GM23248 (cell line): ENCODE data around the gene SCP2. TPM values are rescaled to one million over a fixed set of nuclear protein-coding genes. Genes with fewer than 3 reads are reported as not detected.

Experiments used
- DNase-seq: peaks from one replicate; pipeline ENCODE4 v3.0.0-alpha.2; 2015
- H2AFZ ChIP-seq: fragments of 200-600 bp; sonication (generic); 2 replicates; pipeline ENCODE4 v1.6.1; 2016; ENCODE audit warnings: antibody characterized with exemption
- H3F3A ChIP-seq: fragments of 200-600 bp; sonication (generic); 2 replicates; pipeline ENCODE4 v1.6.1; 2016; ENCODE audit warnings: mild to moderate bottlenecking, antibody characterized with exemption, mixed run types; ENCODE audit not compliant: insufficient read depth
- H3K27ac ChIP-seq: fragments of 200-600 bp; sonication (generic); 2 replicates; pipeline ENCODE4 v1.5.1; 2016; ENCODE audit warnings: mild to moderate bottlenecking
- H3K27me3 ChIP-seq: fragments of 200-600 bp; sonication (generic); replicated peaks from 2 replicates; pipeline ENCODE4 v1.6.1; 2016; ENCODE audit warnings: mild to moderate bottlenecking; ENCODE audit not compliant: insufficient read depth
- H3K36me3 ChIP-seq: fragments of 200-600 bp; sonication (generic); 2 replicates; pipeline ENCODE4 v1.6.1; 2016; ENCODE audit warnings: low read depth, mild to moderate bottlenecking
- H3K4me1 ChIP-seq: fragments of 200-600 bp; sonication (generic); 2 replicates; pipeline ENCODE4 v1.6.1; 2016; ENCODE audit warnings: mild to moderate bottlenecking; ENCODE audit not compliant: insufficient read depth
- H3K4me2 ChIP-seq: fragments of 200-600 bp; sonication (generic); one replicate; pipeline ENCODE4 v1.6.1; 2016; ENCODE audit warnings: mild to moderate bottlenecking; ENCODE audit not compliant: unreplicated experiment
- H3K4me3 ChIP-seq: fragments of 200-600 bp; sonication (generic); 2 replicates; pipeline ENCODE4 v1.5.1; 2016; ENCODE audit warnings: mild to moderate bottlenecking
- H3K79me2 ChIP-seq: fragments of 200-600 bp; sonication (generic); 2 replicates; pipeline ENCODE4 v1.6.1; 2016; ENCODE audit warnings: mild to moderate bottlenecking; ENCODE audit not compliant: insufficient read depth
- H3K9ac ChIP-seq: fragments of 200-600 bp; sonication (generic); 2 replicates; pipeline ENCODE4 v1.6.1; 2016; ENCODE audit warnings: mild to moderate bottlenecking
- H3K9me2 ChIP-seq: fragments of 200-600 bp; sonication (generic); 2 replicates; pipeline ENCODE4 v1.6.1; 2016; ENCODE audit warnings: mixed run types, mild to moderate bottlenecking, moderate library complexity; ENCODE audit not compliant: insufficient read depth
- H3K9me3 ChIP-seq: fragments of 200-600 bp; sonication (generic); one replicate; pipeline ENCODE4 v1.6.1; 2017; ENCODE audit warnings: low read depth
- H4K20me1 ChIP-seq: fragments of 200-600 bp; sonication (generic); 2 replicates; pipeline ENCODE4 v1.6.0; 2016; ENCODE audit not compliant: insufficient read depth
- EZH2 ChIP-seq: fragments of 200-600 bp; sonication (generic); IDR thresholded peaks from 2 replicates; pipeline ENCODE4 v1.6.1; 2018; ENCODE audit warnings: antibody characterized with exemption, mild to moderate bottlenecking; ENCODE audit not compliant: insufficient read depth, poor library complexity, severe bottlenecking
- EZH2phosphoT487 ChIP-seq: fragments of 200-600 bp; sonication (generic); IDR thresholded peaks from 2 replicates; pipeline ENCODE4 v1.6.1; 2018; ENCODE audit warnings: antibody characterized with exemption, moderate library complexity, mild to moderate bottlenecking, low read depth; ENCODE audit not compliant: insufficient read depth
- WGBS, 2 experiments: methylation state at CpG; one replicate each; pipeline ENCODE4 v1.1.6; 2015 to 2017; ENCODE audit warnings: low lambda C conversion rate in 2 of 2, low coverage in 1 of 2; ENCODE audit errors: missing lambda C conversion rate in 2 of 2; 5-methylcytosine and 5-hydroxymethylcytosine counted together
- in situ Hi-C: fragments of 300-500 bp; cut with MboI; formaldehyde crosslinking; loops from 2 replicates; pipeline ENCODE4 v1.15.0; 2020
- polyA plus RNA-seq: library from polyadenylated mRNA; unstranded; fragments of >200 nt; fragmentation: Nextera tagmentation; extraction: Ambion mirVana; gene quantifications from 2 replicates; pipeline ENCODE4 v1.2.1, GENCODE V29; 2016
- total RNA-seq: library from RNA; depleted of rRNA; stranded (reverse); fragments of >200 nt; shearing (Covaris generic); gene quantifications from 2 replicates; pipeline ENCODE4 v1.2.3, GENCODE V29; 2014

SCP2 gene
- total and polyA plus RNA-seq, 2 experiments from 2014 or later: 209 to 257 TPM

DNA sequence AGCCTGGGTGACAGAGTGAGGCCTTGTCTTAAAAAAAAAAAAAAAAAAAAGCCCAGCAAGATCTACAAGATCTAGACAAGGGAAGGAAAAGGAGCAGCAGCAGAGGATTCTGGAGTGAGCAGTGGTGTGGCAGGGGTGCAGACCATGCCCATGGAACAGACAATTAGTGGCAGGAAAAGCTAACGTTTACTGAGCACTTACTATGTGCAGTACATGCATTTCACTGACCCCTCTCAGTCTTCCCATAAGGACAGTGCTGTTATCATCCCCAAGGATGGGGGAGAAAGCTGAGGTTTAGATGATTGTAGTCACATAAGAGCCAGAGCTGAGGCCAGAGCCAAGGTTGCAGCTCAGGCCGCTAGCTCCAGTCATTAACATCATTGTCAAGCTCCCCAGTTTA is 140.8 kb downstream of the SCP2 start:
- 63 to 84% methylated on average over 2 of the region's 2 CpGs for WGBS, 2 experiments
- H3K9me2 ChIP-seq: no peaks in the 10 kb centered on the region

DNA sequence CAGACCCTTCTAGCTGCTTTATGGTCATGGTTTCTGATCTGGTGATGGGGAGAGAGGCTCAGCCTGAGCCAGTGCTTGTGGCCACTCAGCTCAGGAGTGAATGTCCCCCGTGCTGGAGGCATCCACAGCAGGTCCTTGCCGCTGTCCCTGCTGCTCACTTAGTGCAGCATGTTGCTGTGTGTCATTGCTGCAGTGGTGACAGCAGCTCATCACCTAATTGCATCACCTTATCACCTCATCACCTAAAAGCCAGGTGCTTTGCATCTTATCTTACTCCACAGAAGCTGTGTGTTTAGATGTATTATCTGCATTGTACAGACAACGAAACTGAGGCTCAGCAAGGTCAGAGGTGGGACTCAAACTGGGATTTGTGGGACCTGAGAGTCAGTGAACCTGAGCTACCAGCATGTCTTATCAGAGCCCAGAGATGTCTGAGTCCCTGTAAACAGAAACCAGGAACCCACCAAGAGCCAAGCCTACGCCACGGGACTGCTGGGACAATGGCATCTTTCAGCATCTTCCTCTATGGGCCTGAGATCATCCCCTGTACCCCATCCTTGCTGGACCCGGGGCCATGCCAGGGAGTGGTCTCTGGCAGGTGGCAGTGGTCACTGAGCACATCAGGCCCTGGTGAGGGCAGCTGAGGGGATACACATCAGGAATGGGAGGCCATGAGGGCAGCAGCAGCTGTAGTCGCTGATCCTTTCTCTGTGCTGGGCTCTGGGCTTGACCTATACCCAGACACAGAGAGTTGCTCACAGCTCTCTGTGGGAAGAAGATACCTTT is 141.4 kb downstream of the SCP2 start:
- no peak overlapping the region for H3K4me3 ChIP-seq
- DNase-seq: no peak
- H2AFZ ChIP-seq: no peak overlapping the region
- no peaks in the 10 kb centered on the region for H3K4me1 ChIP-seq
- H3K9me2 ChIP-seq: no peaks in the 10 kb centered on the region
- H4K20me1 ChIP-seq: no peaks in the 10 kb centered on the region
- no peaks in the 10 kb centered on the region for H3K79me2 ChIP-seq
- H3K9me3 ChIP-seq: no peaks in the 10 kb centered on the region
- WGBS, 2 experiments: 91 to 97% methylated on average over 7 of the region's 7 CpGs
- no peak overlapping the region for H3K4me2 ChIP-seq
- no peaks in the 10 kb centered on the region for H3K36me3 ChIP-seq
- in situ Hi-C loops: no loop called here
- TF ChIP-seq EZH2phosphoT487 (no peak), EZH2 (no peak)
- H3K9ac ChIP-seq: no peak overlapping the region
- H3K27ac ChIP-seq: no peak overlapping the region
- no peaks in the 10 kb centered on the region for H3K27me3 ChIP-seq
- no peaks in the 10 kb centered on the region for H3F3A ChIP-seq

More for the DNA sequence above, 140.8 kb downstream of the SCP2 start:
- H4K20me1 ChIP-seq: no peaks in the 10 kb centered on the region
- H3K9ac ChIP-seq: no peak overlapping the region
- no peak for DNase-seq
- no peak overlapping the region for H2AFZ ChIP-seq
- H3K4me3 ChIP-seq: no peak overlapping the region
- no peak overlapping the region for H3K4me2 ChIP-seq
- in situ Hi-C loops: no loop called here
- H3K4me1 ChIP-seq: no peaks in the 10 kb centered on the region
- H3K27me3 ChIP-seq: no peaks in the 10 kb centered on the region
- no peaks in the 10 kb centered on the region for H3K9me3 ChIP-seq
- no peaks in the 10 kb centered on the region for H3K79me2 ChIP-seq
- TF ChIP-seq EZH2 (no peak), EZH2phosphoT487 (no peak)
- no peak overlapping the region for H3K27ac ChIP-seq
- no peaks in the 10 kb centered on the region for H3F3A ChIP-seq
- no peaks in the 10 kb centered on the region for H3K36me3 ChIP-seq

DNA sequence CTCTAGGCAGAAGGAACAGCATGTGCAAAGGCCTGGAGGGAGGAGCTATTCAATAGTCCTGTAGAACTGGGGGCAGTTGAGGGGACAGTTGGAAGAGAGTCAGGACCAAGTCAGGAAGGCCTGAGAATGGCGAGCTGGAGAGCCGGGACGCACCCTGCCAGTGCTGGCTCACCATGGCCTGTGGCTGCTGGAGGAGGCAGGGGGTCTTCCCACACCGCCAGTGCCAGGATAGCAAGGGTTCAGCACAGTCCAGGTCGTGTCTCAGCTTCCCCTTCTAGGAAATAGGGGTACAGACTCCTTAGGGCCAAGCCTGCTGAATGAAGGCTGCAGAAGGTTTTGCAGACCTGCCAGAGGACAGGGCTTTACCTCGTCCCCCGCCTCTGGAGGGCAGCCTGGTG is 142.2 kb downstream of the SCP2 start:
- TF ChIP-seq EZH2 (no peak), EZH2phosphoT487 (no peak)
- H2AFZ ChIP-seq: no peak overlapping the region
- H3K4me3 ChIP-seq: no peak overlapping the region
- H3K4me1 ChIP-seq: no peaks in the 10 kb centered on the region
- no peaks in the 10 kb centered on the region for H4K20me1 ChIP-seq
- H3K36me3 ChIP-seq: no peaks in the 10 kb centered on the region
- H3F3A ChIP-seq: no peaks in the 10 kb centered on the region
- no peak overlapping the region for H3K27ac ChIP-seq
- H3K27me3 ChIP-seq: no peaks in the 10 kb centered on the region
- no peak overlapping the region for H3K9ac ChIP-seq
- H3K79me2 ChIP-seq: no peaks in the 10 kb centered on the region
- H3K9me2 ChIP-seq: no peaks in the 10 kb centered on the region
- DNase-seq: no peak
- H3K4me2 ChIP-seq: no peak overlapping the region
- in situ Hi-C loops: no loop called here
- WGBS, 2 experiments: 90 to 93% methylated on average over 7 of the region's 7 CpGs
- no peaks in the 10 kb centered on the region for H3K9me3 ChIP-seq

DNA sequence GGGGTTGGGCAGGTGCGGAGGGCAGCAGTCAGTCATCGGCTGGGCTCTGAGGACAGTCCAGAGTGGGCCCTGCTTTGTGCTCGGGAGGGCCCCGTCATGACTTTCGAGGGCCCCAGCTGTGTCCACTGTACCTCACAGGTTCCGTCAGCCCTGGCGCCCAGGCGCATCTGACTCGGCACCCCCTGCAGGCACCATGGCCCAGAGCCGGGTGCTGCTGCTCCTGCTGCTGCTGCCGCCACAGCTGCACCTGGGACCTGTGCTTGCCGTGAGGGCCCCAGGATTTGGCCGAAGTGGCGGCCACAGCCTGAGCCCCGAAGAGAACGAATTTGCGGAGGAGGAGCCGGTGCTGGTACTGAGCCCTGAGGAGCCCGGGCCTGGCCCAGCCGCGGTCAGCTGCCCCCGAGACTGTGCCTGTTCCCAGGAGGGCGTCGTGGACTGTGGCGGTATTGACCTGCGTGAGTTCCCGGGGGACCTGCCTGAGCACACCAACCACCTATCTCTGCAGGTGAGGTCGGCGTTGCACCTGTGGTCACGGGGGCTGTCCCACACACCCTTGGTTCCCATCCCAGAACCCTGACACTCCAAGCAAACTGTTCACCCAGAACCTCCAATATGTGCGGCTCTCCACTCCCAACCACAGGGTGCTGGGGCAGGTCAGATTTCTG is 142.7 kb downstream of the SCP2 start:
- no peaks in the 10 kb centered on the region for H4K20me1 ChIP-seq
- no peaks in the 10 kb centered on the region for H3K4me1 ChIP-seq
- in situ Hi-C loops: no loop called here
- no peaks in the 10 kb centered on the region for H3F3A ChIP-seq
- H3K36me3 ChIP-seq: no peaks in the 10 kb centered on the region
- H3K9me3 ChIP-seq: no peaks in the 10 kb centered on the region
- DNase-seq: no peak
- TF ChIP-seq EZH2phosphoT487 (no peak), EZH2 (no peak)
- no peak overlapping the region for H3K9ac ChIP-seq
- H3K79me2 ChIP-seq: no peaks in the 10 kb centered on the region
- no peak overlapping the region for H2AFZ ChIP-seq
- no peak overlapping the region for H3K4me2 ChIP-seq
- no peaks in the 10 kb centered on the region for H3K9me2 ChIP-seq
- H3K27me3 ChIP-seq: no peaks in the 10 kb centered on the region
- no peak overlapping the region for H3K27ac ChIP-seq
- no peak overlapping the region for H3K4me3 ChIP-seq
- 89% methylated on average over 29 to 31 of the region's 31 CpGs for WGBS, 2 experiments
